ENCODE results near the gene SLC16A13. TPM values are rescaled to one million over a fixed set of nuclear protein-coding genes. Genes with fewer than 3 reads are reported as not detected.

SLC16A13 gene
- 0.54 and 1.4 TPM in 2 replicates for total RNA-seq

GRCh38 chr17:7035591-7036368 lies at the start of gene SLC16A13:
Gene SLC16A13, plus strand, starts transcription at chr17:7036015. Its CDS starts 368 bp downstream, at chr17:7036383.

GRCh38 chr17:6995500-6996255 lies 40.1 kb upstream of the SLC16A13 start, which contains the start of gene ALOX12:
Gene ALOX12, plus strand, starts transcription at chr17:6996049. Its CDS starts 69 bp downstream, at chr17:6996118.

GRCh38 chr17:7022781-7023571 lies 12.8 kb upstream of the SLC16A13 start, which contains the start of gene BCL6B:
Gene BCL6B, plus strand, starts transcription at chr17:7023050. Its CDS starts 622 bp downstream, at chr17:7023672.

GRCh38 chr17:7043497-7044198 lies 7.8 kb downstream of the SLC16A13 start, which contains the start of gene SLC16A11:
Gene SLC16A11, minus strand, starts transcription at chr17:7044092. Its CDS starts 579 bp downstream, at chr17:7043513.

GRCh38 chr17:7079581-7080455 lies 44.0 kb downstream of the SLC16A13 start, which contains the start of gene CLEC10A:
Gene CLEC10A, minus strand, starts transcription at chr17:7080251. Its CDS starts 1,439 bp downstream, at chr17:7078812.

Other genes starting within 250 kb of the SLC16A13 start
- not detected in 2 replicates for gene TEKT1, start 204.3 kb upstream of the SLC16A13 start, total RNA-seq
- gene ALOX12, start 40.0 kb upstream of the SLC16A13 start, total RNA-seq: not detected in 2 replicates
- gene RNASEK, start 23.4 kb upstream of the SLC16A13 start, total RNA-seq: 39.8 and 43.5 TPM in 2 replicates
- 82.0 and 127 TPM in 2 replicates for gene BCL6B, start 13.0 kb upstream of the SLC16A13 start, total RNA-seq
- 0.09 and 0.38 TPM in 2 replicates for gene SLC16A11, start 8.1 kb downstream of the SLC16A13 start, total RNA-seq
- 0.19 and 0.54 TPM in 2 replicates for gene CLEC10A, start 44.2 kb downstream of the SLC16A13 start, total RNA-seq
- not detected in 2 replicates for gene ASGR2, start 78.8 kb downstream of the SLC16A13 start, total RNA-seq
- gene ASGR1, start 143.4 kb downstream of the SLC16A13 start, total RNA-seq: 9.2 TPM in 2 replicates
- 10.3 and 23.2 TPM in 2 replicates for gene DLG4, start 183.8 kb downstream of the SLC16A13 start, total RNA-seq
- gene ACADVL, start 183.9 kb downstream of the SLC16A13 start, total RNA-seq: 192 and 322 TPM in 2 replicates
- 37.3 and 41.1 TPM in 2 replicates for gene DVL2, start 198.5 kb downstream of the SLC16A13 start, total RNA-seq
- gene PHF23, start 203.4 kb downstream of the SLC16A13 start, total RNA-seq: 37.7 and 45.1 TPM in 2 replicates
- 92.4 and 120 TPM in 2 replicates for gene GABARAP, start 206.4 kb downstream of the SLC16A13 start, total RNA-seq
- gene CTDNEP1, start 215.7 kb downstream of the SLC16A13 start, total RNA-seq: 19.3 and 39.2 TPM in 2 replicates
- 30.2 and 31.5 TPM in 2 replicates for gene ELP5, start 216.2 kb downstream of the SLC16A13 start, total RNA-seq
- gene CLDN7, start 226.5 kb downstream of the SLC16A13 start, total RNA-seq: 13.4 and 15.9 TPM in 2 replicates
- under 0.01 TPM in 2 replicates for gene SLC2A4, start 245.7 kb downstream of the SLC16A13 start, total RNA-seq